T-cell (primary cell): ENCODE data around the gene BOC. TPM values are rescaled to one million over a fixed set of nuclear protein-coding genes. Genes with fewer than 3 reads are reported as not detected.
"Not testable (repeated sequence)": the region's sequence is repeated elsewhere in the genome, so short reads cannot be mapped to it uniquely, and the experiment has no call there.

ENCODE experiments used
- ATAC-seq, 4 experiments: fragments of 200-7000 bp in 3 of 4; fragments of 150-1000 bp in 1 of 4; cut with Tn5 transposase; replicated peaks in 1 of 4; 1 replicate in 3 of 4; 2 replicates in 1 of 4; pipeline ENCODE4 v1.10.0; 2021; ENCODE audit warnings: moderate library complexity in 3 of 4, mild to moderate bottlenecking in 2 of 4, moderate number of reproducible peaks in 1 of 4
- CTCF ChIA-PET, 2 donors: fragments of 300-600 bp; sonication (Branson Sonifier 250); formaldehyde crosslinking; loops; one replicate each; lab custom pipeline; 2022; ENCODE audit warnings: antibody characterized with exemption in 2 of 2; lab: Charles Lee
- POLR2A ChIA-PET, 2 donors: fragments of 300-600 bp; sonication (Branson Sonifier 250); formaldehyde crosslinking; loops; one replicate each; lab custom pipeline; 2022; ENCODE audit warnings: antibody characterized with exemption in 2 of 2; lab: Charles Lee
- DNase-seq, 35 experiments: peaks; one replicate each; pipeline versions ENCODE4 v3.0.0 to v3.0.0-alpha.2; 2013 to 2023
- H3K27ac ChIP-seq: one replicate; pipeline ENCODE4 v1.5.1; 2013; ENCODE audit warnings: low read length
- H3K27me3 ChIP-seq, 2 experiments: replicated peaks in 1 of 2; 1 replicate in 1 of 2; 2 replicates in 1 of 2; pipeline versions ENCODE4 v1.6.1 to v1.7.0; 2013; ENCODE audit warnings: low read length in 1 of 2, mixed read lengths in 1 of 2; ENCODE audit not compliant: control insufficient read depth in 2 of 2, insufficient read depth in 2 of 2; ENCODE audit errors: extremely low read depth in 1 of 2
- H3K36me3 ChIP-seq, 2 donors: 1 replicate in 1 of 2; 2 replicates in 1 of 2; pipeline versions ENCODE4 v1.6.1 to v1.7.0; 2013; ENCODE audit warnings: low read length in 1 of 2; ENCODE audit not compliant: control insufficient read depth in 2 of 2, insufficient read depth in 1 of 2; ENCODE audit errors: extremely low read depth in 1 of 2
- H3K4me1 ChIP-seq, 2 experiments: 1 replicate in 1 of 2; 2 replicates in 1 of 2; pipeline versions ENCODE4 v1.6.1 to v1.7.0; 2013; ENCODE audit warnings: low read length in 2 of 2, mixed read lengths in 1 of 2; ENCODE audit not compliant: insufficient read depth in 2 of 2, control insufficient read depth in 1 of 2; ENCODE audit errors: extremely low read depth in 1 of 2
- H3K4me3 ChIP-seq, 2 donors: 1 replicate in 1 of 2; 2 replicates in 1 of 2; pipeline versions ENCODE4 v1.5.1 to v1.7.0; 2013; ENCODE audit warnings: mild to moderate bottlenecking in 2 of 2, low read length in 1 of 2, moderate library complexity in 1 of 2; ENCODE audit not compliant: control insufficient read depth in 1 of 2; ENCODE audit errors: extremely low read depth in 1 of 2
- H3K9me3 ChIP-seq: 2 replicates; pipeline ENCODE4 v1.7.0; 2013
- H3K27ac Mint-ChIP-seq, 2 donors: one replicate each; pipeline ENCODE4 v1.8.0; 2020 to 2021; ENCODE audit warnings: mild to moderate bottlenecking in 2 of 2, mixed read lengths in 2 of 2
- H3K27me3 Mint-ChIP-seq, 2 donors: one replicate each; pipeline ENCODE4 v1.8.0; 2021 to 2022; ENCODE audit warnings: mixed read lengths in 2 of 2
- H3K36me3 Mint-ChIP-seq: one replicate; pipeline ENCODE4 v1.8.0; 2021; ENCODE audit warnings: mixed read lengths
- H3K4me1 Mint-ChIP-seq, 3 donors: one replicate each; pipeline ENCODE4 v1.8.0; 2020 to 2022; ENCODE audit warnings: mixed read lengths in 3 of 3, mild to moderate bottlenecking in 1 of 3
- H3K4me3 Mint-ChIP-seq, 3 donors: one replicate each; pipeline ENCODE4 v1.8.0; 2020 to 2022; ENCODE audit warnings: mild to moderate bottlenecking in 3 of 3, mixed read lengths in 3 of 3, moderate library complexity in 3 of 3
- H3K9me3 Mint-ChIP-seq, 3 donors: one replicate each; pipeline ENCODE4 v1.8.0; 2020 to 2022; ENCODE audit warnings: mixed read lengths in 3 of 3
- WGBS: methylation state at CpG from one replicate; pipeline ENCODE4 v1.1.5; 2013; ENCODE audit warnings: missing lambda C conversion rate; ENCODE audit not compliant: insufficient coverage; 5-methylcytosine and 5-hydroxymethylcytosine counted together
- total RNA-seq, 35 experiments: library from RNA in 6 of 35; stranded (reverse) in 6 of 35; fragments of 120-200 nt in 1 of 35; gene quantifications; one replicate each; pipeline versions ENCODE4 v1.2.1 to v1.2.4 and lab custom pipeline; 2013 to 2026

The BOC gene
- total RNA-seq, 5 donors from 2014 or later (not counting 1 experiment from before 2014, with no cell fraction given): 0.16 to 0.20 TPM; not detected in 3

GRCh38 chr3:113167825-113168801 lies 43.2 kb upstream of the BOC start:
- DNase-seq (no peak), ATAC-seq (no peak)
- H3K27ac Mint-ChIP-seq: no peak overlapping the region
- H3K27me3 Mint-ChIP-seq: no peaks in the 10 kb centered on the region
- H3K36me3 ChIP-seq: no peaks in the 10 kb centered on the region
- ChIA-PET CTCF (no interaction called here), POLR2A (no interaction called here)
- WGBS: 97% methylated on average over 6 of the region's 7 CpGs
- H3K9me3 ChIP-seq: no peaks in the 10 kb centered on the region
- H3K9me3 Mint-ChIP-seq: peaks cover 0 to 3% (median 0%) of the 10 kb centered on the region in 3 donors
- H3K4me3 ChIP-seq: no peak overlapping the region
- H3K4me3 Mint-ChIP-seq: no peak overlapping the region
- H3K4me1 ChIP-seq: no peaks in the 10 kb centered on the region
- no peak overlapping the region for H3K27ac ChIP-seq
- no peaks in the 10 kb centered on the region for H3K36me3 Mint-ChIP-seq
- H3K27me3 ChIP-seq: no peaks in the 10 kb centered on the region
- H3K4me1 Mint-ChIP-seq: no peaks in the 10 kb centered on the region

GRCh38 chr3:113169891-113170452 lies 41.4 kb upstream of the BOC start:
- H3K27me3 ChIP-seq: no peaks in the 10 kb centered on the region
- H3K4me1 Mint-ChIP-seq: no peaks in the 10 kb centered on the region
- no peaks in the 10 kb centered on the region for H3K36me3 ChIP-seq
- H3K27me3 Mint-ChIP-seq: no peaks in the 10 kb centered on the region
- no peak overlapping the region for H3K27ac ChIP-seq
- no peak overlapping the region for H3K27ac Mint-ChIP-seq
- H3K4me3 Mint-ChIP-seq: no peak overlapping the region
- CTCF ChIA-PET: no interaction called here
- no peaks in the 10 kb centered on the region for H3K36me3 Mint-ChIP-seq
- H3K9me3 Mint-ChIP-seq: peaks cover 0 to 3% (median 0%) of the 10 kb centered on the region in 3 donors
- POLR2A ChIA-PET: no interaction called here
- H3K4me3 ChIP-seq: no peak overlapping the region
- no peaks in the 10 kb centered on the region for H3K9me3 ChIP-seq
- H3K4me1 ChIP-seq: no peaks in the 10 kb centered on the region
- WGBS: 72% methylated on average over 5 of the region's 6 CpGs
- DNase-seq: no peak
- ATAC-seq: no peak

GRCh38 chr3:113170771-113171170 lies 40.6 kb upstream of the BOC start:
- Mint-ChIP-seq H3K36me3 (no peaks in the 10 kb centered on the region), H3K4me1 (no peaks in the 10 kb centered on the region)
- POLR2A ChIA-PET: no interaction called here

GRCh38 chr3:113171675-113172300 lies 39.6 kb upstream of the BOC start:
- H3K27ac ChIP-seq, H3K27ac Mint-ChIP-seq, H3K9me3 ChIP-seq, H3K36me3 ChIP-seq, H3K27me3 Mint-ChIP-seq, H3K9me3 Mint-ChIP-seq, H3K36me3 Mint-ChIP-seq, H3K4me1 ChIP-seq, H3K4me1 Mint-ChIP-seq, H3K4me3 Mint-ChIP-seq, H3K27me3 ChIP-seq, POLR2A ChIA-PET, H3K4me3 ChIP-seq, ATAC-seq, DNase-seq: not testable (repeated sequence)
- CTCF ChIA-PET: interaction anchor here (0.5 to 0.7 kb wide), 4 partner anchors 63 to 1246 kb away, joined by 4 to 10 read pairs (median 4); no protein-coding TSS in a partner anchor
- WGBS: no CpG with 5 or more reads among the region's 5 CpGs

More at GRCh38 chr3:113170771-113171170, 40.6 kb upstream of the BOC start:
- Mint-ChIP-seq H3K9me3 (peaks cover 0 to 3% (median 0%) of the 10 kb centered on the region in 3 donors), H3K27me3 (peaks cover 0 to under 1% of the 10 kb centered on the region in 2 donors), H3K27ac (no peak overlapping the region), H3K4me3 (no peak overlapping the region)
- 92% methylated on average over 2 of the region's 7 CpGs for WGBS
- Histone ChIP-seq H3K36me3 (no peaks in the 10 kb centered on the region), H3K9me3 (no peaks in the 10 kb centered on the region), H3K4me3 (no peak overlapping the region), H3K27ac (no peak overlapping the region), H3K27me3 (no peaks in the 10 kb centered on the region), H3K4me1 (no peaks in the 10 kb centered on the region)
- no peak for DNase-seq
- ATAC-seq: no peak
- CTCF ChIA-PET: no interaction called here

GRCh38 chr3:113173102-113173501 lies 38.3 kb upstream of the BOC start:
- H3K9me3 Mint-ChIP-seq: peaks cover 0 to 3% (median 0%) of the 10 kb centered on the region in 3 donors

GRCh38 chr3:113174304-113174703 lies 37.1 kb upstream of the BOC start:
- H3K27me3 Mint-ChIP-seq: peaks cover 0 to 2% of the 10 kb centered on the region in 2 donors
- DNase-seq: no peak
- no peaks in the 10 kb centered on the region for H3K27me3 ChIP-seq
- POLR2A ChIA-PET: no interaction called here
- no peak overlapping the region for H3K4me3 ChIP-seq
- WGBS: no CpG with 5 or more reads among the region's 1 CpG
- no peaks in the 10 kb centered on the region for H3K4me1 Mint-ChIP-seq
- no peak overlapping the region for H3K27ac Mint-ChIP-seq
- H3K9me3 ChIP-seq: no peaks in the 10 kb centered on the region
- no peaks in the 10 kb centered on the region for H3K36me3 Mint-ChIP-seq
- H3K9me3 Mint-ChIP-seq: peaks cover 0 to 3% (median 0%) of the 10 kb centered on the region in 3 donors
- no peak overlapping the region for H3K27ac ChIP-seq
- no peaks in the 10 kb centered on the region for H3K4me1 ChIP-seq
- ATAC-seq: no peak
- CTCF ChIA-PET: no interaction called here
- no peak overlapping the region for H3K4me3 Mint-ChIP-seq
- no peaks in the 10 kb centered on the region for H3K36me3 ChIP-seq

More at GRCh38 chr3:113173102-113173501, 38.3 kb upstream of the BOC start:
- no peak overlapping the region for H3K27ac Mint-ChIP-seq
- H3K36me3 ChIP-seq: no peaks in the 10 kb centered on the region
- no CpG with 5 or more reads among the region's 2 CpGs for WGBS
- DNase-seq (no peak), ATAC-seq (no peak)
- H3K4me3 Mint-ChIP-seq: no peak overlapping the region
- CTCF ChIA-PET: no interaction called here
- no peaks in the 10 kb centered on the region for H3K36me3 Mint-ChIP-seq
- H3K27me3 Mint-ChIP-seq: peaks cover 0 to 2% of the 10 kb centered on the region in 2 donors
- H3K4me3 ChIP-seq: no peak overlapping the region
- H3K4me1 Mint-ChIP-seq: no peaks in the 10 kb centered on the region
- H3K27ac ChIP-seq: no peak overlapping the region
- H3K9me3 ChIP-seq: no peaks in the 10 kb centered on the region
- no peaks in the 10 kb centered on the region for H3K4me1 ChIP-seq
- H3K27me3 ChIP-seq: no peaks in the 10 kb centered on the region
- POLR2A ChIA-PET: no interaction called here
